ENCODE measurements around the gene HNRNPC. TPM values are rescaled to one million over a fixed set of nuclear protein-coding genes. Genes with fewer than 3 reads are reported as not detected.
"Not testable (repeated sequence)": the region's sequence is repeated elsewhere in the genome, so short reads cannot be mapped to it uniquely, and the experiment has no call there.

Gene HNRNPC
- total RNA-seq, 1 donor from 2014 or later, result 267 TPM

GRCh38 chr14:21278632-21279031, 9.4 kb upstream of the HNRNPC start:
- DNase-seq, result no peak
- no peak for ATAC-seq
- intact Hi-C loops (cut with micrococcal nuclease), result no loop called here

GRCh38 chr14:21275261-21275858, 6.1 kb upstream of the HNRNPC start:
- ATAC-seq (no peak), DNase-seq (no peak)
- intact Hi-C loops (cut with micrococcal nuclease), result no loop called here

GRCh38 chr14:21272661-21273060, 3.4 kb upstream of the HNRNPC start:
- intact Hi-C loops (cut with micrococcal nuclease); ATAC-seq; DNase-seq: not testable (repeated sequence)

- DNase-seq (no peak), ATAC-seq (no peak)
- intact Hi-C loops (cut with micrococcal nuclease), result loop anchor here (10.0 kb wide), 1 partner anchor 54 kb away; no protein-coding TSS in a partner anchor
These were observed 508 bp downstream of the HNRNPC start for GRCh38 chr14:21268617-21269251.

GRCh38 chr14:21267886-21268616, 1.2 kb downstream of the HNRNPC start:
- ATAC-seq (no peak), DNase-seq (no peak)
- intact Hi-C loops (cut with micrococcal nuclease), result loop anchor here (10.0 kb wide), 1 partner anchor 53 kb away; no protein-coding TSS in a partner anchor

GRCh38 chr14:21267431-21267845, 1.8 kb downstream of the HNRNPC start:
- DNase-seq, result no peak
- ATAC-seq, result no peak
- intact Hi-C loops (cut with micrococcal nuclease), result loop anchor here (10.0 kb wide), 1 partner anchor 53 kb away; no protein-coding TSS in a partner anchor

- no peak for ATAC-seq
- intact Hi-C loops (cut with micrococcal nuclease), result loop anchor here (10.0 kb wide), 1 partner anchor 49 kb away; no protein-coding TSS in a partner anchor
- no peak for DNase-seq
These were observed 5.0 kb downstream of the HNRNPC start for GRCh38 chr14:21264025-21264801.

GRCh38 chr14:21263284-21264024, 5.8 kb downstream of the HNRNPC start:
- intact Hi-C loops (cut with micrococcal nuclease), result loop anchor here (10.0 kb wide), 1 partner anchor 49 kb away; no protein-coding TSS in a partner anchor
- ATAC-seq (no peak), DNase-seq (no peak)

GRCh38 chr14:21262410-21262809, 6.8 kb downstream of the HNRNPC start:
- ATAC-seq (no peak), DNase-seq (no peak)
- intact Hi-C loops (cut with micrococcal nuclease), result loop anchor here (10.0 kb wide), 1 partner anchor 48 kb away; no protein-coding TSS in a partner anchor

GRCh38 chr14:21261824-21262223, 7.4 kb downstream of the HNRNPC start:
- ATAC-seq (no peak), DNase-seq (no peak)
- intact Hi-C loops (cut with micrococcal nuclease), result loop anchor here (10.0 kb wide), 1 partner anchor 47 kb away; no protein-coding TSS in a partner anchor

GRCh38 chr14:21258889-21259787, 10.1 kb downstream of the HNRNPC start:
- intact Hi-C loops (cut with micrococcal nuclease), result no loop called here
- ATAC-seq, result no peak
- no peak for DNase-seq

GRCh38 chr14:21258005-21258888, 11.0 kb downstream of the HNRNPC start:
- DNase-seq (no peak), ATAC-seq (no peak)
- intact Hi-C loops (cut with micrococcal nuclease), result no loop called here

GRCh38 chr14:21257394-21257909, 11.8 kb downstream of the HNRNPC start:
- DNase-seq (no peak), ATAC-seq (peak; percentile 30)
- intact Hi-C loops (cut with micrococcal nuclease), result no loop called here

- intact Hi-C loops (cut with micrococcal nuclease), result no loop called here
- no peak for ATAC-seq
- DNase-seq, result no peak
These were observed 12.5 kb downstream of the HNRNPC start for GRCh38 chr14:21256539-21257393.

GRCh38 chr14:21256102-21256447, 13.2 kb downstream of the HNRNPC start:
- intact Hi-C loops (cut with micrococcal nuclease), result not testable (repeated sequence)

More at GRCh38 chr14:21256102-21256447, 13.2 kb downstream of the HNRNPC start:
- not testable (repeated sequence) for ATAC-seq, DNase-seq
